Sigmoid colon (tissue), 4 donors: Measurements from ENCODE around the gene GSAP.

Experiments
- EP300 ChIP-seq, 4 donors: sonication (generic); formaldehyde crosslinking; IDR thresholded peaks; one replicate each; pipeline ENCODE4 v1.6.1; 2017; ENCODE audit warnings: antibody characterized with exemption in 4 of 4
- POLR2AphosphoS5 ChIP-seq, 4 donors: sonication (generic); formaldehyde crosslinking; IDR thresholded peaks; one replicate each; pipeline ENCODE4 v1.6.1; 2017; ENCODE audit warnings: antibody characterized with exemption in 4 of 4
- TF ChIP-seq, protein P1 (sequence below), 4 experiments: fragments of 450-650 bp in 3 of 4; fragments of 200-600 bp in 1 of 4; IDR thresholded peaks; one replicate each; pipeline ENCODE4 v1.5.1; 2016 to 2019; ENCODE audit warnings: antibody characterized with exemption in 4 of 4, mild to moderate bottlenecking in 3 of 4, moderate library complexity in 2 of 4

- TF ChIP-seq, protein P1, sequence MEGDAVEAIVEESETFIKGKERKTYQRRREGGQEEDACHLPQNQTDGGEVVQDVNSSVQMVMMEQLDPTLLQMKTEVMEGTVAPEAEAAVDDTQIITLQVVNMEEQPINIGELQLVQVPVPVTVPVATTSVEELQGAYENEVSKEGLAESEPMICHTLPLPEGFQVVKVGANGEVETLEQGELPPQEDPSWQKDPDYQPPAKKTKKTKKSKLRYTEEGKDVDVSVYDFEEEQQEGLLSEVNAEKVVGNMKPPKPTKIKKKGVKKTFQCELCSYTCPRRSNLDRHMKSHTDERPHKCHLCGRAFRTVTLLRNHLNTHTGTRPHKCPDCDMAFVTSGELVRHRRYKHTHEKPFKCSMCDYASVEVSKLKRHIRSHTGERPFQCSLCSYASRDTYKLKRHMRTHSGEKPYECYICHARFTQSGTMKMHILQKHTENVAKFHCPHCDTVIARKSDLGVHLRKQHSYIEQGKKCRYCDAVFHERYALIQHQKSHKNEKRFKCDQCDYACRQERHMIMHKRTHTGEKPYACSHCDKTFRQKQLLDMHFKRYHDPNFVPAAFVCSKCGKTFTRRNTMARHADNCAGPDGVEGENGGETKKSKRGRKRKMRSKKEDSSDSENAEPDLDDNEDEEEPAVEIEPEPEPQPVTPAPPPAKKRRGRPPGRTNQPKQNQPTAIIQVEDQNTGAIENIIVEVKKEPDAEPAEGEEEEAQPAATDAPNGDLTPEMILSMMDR (IDR thresholded peaks at IDR 0.05): no peak
- TF ChIP-seq POLR2AphosphoS5 (IDR thresholded peaks at IDR 0.05): no peak
- TF ChIP-seq EP300 (IDR thresholded peaks at IDR 0.05): no peak
These were observed 144.4 kb downstream of the GSAP start for GRCh38 chr7:77271766-77272165.
